HG03342 (cell line): Measurements from ENCODE around the gene TMEM231.
"Not testable (repeated sequence)": the region's sequence is repeated elsewhere in the genome, so short reads cannot be mapped to it uniquely, and the experiment has no call there.

ENCODE experiments used
- ATAC-seq: cut with Tn5 transposase; IDR thresholded peaks from one replicate; pipeline ENCODE4 v1.9.1; 2021; ENCODE audit warnings: mild to moderate bottlenecking, moderate library complexity; ENCODE audit not compliant: unreplicated experiment

TMEM231 gene

DNA sequence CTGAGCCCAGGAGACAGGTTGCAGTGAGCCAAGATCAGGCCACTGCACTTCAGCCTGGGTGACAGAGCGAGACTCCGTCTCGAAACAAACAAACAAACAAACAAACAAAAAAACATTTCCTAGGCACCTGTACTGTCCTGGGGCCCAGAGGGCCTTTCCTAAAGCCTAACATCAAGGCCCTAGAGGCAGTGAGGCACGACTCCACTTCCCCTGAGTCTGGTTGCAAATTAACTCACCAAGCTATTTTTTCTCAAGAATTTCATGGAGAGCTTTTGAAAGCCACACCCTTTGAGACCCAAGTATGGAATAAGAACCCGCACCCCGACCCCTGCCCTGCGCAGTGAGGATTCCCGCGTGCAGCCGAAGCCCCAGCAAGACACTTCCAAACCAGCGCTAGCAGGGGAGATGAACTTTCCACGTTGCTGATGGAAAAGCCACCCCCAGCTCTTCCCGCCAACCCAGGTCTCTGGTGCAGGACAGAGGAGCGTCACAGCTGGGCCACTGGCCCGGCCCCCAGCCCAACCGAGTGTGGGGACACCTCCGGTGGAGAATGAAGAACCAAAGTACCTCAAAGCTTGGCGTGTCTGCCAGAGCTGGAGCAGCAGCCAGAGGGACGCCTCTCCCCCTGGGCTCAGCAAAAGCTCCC lies 21.4 kb downstream of the TMEM231 start:
- no peak for ATAC-seq

- ATAC-seq: no peak
Measured at GRCh38 chr16:75532791-75533190, 23.3 kb downstream of the TMEM231 start.

DNA sequence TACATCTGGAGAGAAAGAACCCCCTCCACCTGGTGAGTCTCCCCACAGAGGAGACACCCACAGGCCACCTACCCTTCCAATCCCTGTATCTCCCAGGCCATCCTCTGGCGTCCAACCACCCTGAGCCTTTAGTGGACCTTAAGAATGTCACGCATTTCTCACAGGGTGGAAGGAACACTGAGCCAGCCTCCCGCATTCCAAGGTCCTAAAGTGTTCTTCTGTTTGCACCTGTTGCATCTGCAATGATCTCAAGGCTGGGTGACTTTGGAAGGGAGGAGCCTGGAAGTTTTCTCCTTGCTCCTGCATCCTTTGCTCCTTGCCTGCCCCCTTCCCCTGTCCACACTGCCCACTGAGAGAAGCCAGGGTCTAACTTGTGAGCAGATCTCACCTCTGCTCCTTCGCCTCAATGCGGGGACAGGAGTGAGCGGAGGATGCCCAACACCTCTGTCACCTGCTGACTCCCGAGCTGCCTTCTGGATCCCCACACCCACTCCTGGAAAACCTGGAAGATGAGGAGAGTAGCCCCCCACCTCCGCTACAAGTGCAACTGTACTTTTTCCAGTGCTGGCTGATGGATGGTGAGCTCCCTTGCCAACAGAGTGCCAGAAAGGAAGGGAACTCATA lies 23.8 kb downstream of the TMEM231 start:
- no peak for ATAC-seq

DNA sequence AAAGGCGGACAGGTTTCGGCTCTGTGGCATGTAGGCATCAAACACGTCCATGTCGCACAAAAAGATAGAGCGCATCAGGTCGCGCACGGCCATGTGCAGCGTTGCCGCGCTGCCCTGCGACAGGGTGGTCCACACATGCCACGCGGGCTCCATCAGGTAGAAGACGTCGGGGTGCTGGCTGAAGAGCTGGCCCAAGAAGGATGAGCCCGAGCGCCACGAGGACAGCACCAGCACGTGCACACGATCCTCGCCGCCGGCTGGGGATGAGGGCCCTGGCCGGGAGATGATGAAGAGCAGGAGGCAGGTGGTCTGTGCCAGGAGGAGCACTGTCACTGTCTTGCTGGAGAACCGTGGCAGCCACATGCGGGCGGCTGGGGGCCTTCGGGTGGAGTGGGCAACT lies 26.1 kb downstream of the TMEM231 start:
- ATAC-seq: no peak

GRCh38 chr16:75529056-75529905 lies 26.8 kb downstream of the TMEM231 start:
- ATAC-seq: no peak

- no peak for ATAC-seq
Measured at GRCh38 chr16:75527825-75528299, 28.2 kb downstream of the TMEM231 start.

GRCh38 chr16:75526032-75526790 lies 29.8 kb downstream of the TMEM231 start:
- no peak for ATAC-seq

- no peak for ATAC-seq
Measured at GRCh38 chr16:75519175-75519574, 36.9 kb downstream of the TMEM231 start.

DNA sequence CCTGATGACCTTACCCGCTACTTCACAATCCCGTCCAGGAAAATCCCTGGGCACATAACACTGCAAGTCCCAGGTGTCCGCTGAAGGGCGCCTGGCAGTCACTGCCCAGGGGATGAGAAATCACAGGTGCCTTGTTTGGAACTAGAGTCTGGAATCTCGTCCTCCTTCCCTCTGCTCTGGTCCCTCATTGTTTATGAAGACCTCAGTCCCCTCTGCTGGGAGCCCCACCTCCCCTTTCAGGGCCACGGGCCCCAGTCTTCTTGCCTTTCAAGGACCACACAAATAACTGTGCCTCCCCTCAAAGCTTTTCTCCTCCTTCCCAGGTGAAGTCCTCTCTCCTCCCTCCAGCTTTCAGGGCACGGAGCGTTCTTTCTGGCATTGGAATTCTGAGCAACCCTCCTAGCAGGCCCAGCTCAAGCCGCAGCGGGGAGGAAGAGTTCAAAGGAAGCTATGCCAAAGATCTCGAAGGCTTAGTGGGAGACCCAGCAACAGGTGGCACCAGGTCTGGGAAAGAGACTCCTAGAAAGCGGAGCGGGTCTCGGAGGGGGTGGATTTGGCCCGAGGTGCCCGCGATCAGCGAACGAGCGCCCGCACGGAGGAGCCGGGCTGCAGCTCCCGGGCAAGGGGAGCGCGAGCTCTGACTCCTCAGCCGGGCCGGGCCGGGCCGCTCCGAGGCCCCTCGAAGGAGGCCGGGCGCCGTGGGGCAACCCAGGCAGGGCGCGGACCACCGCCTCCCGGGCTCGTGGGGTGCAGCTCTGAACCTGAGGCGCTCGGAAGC lies 39.7 kb downstream of the TMEM231 start:
- peak; percentile 27 for ATAC-seq

DNA sequence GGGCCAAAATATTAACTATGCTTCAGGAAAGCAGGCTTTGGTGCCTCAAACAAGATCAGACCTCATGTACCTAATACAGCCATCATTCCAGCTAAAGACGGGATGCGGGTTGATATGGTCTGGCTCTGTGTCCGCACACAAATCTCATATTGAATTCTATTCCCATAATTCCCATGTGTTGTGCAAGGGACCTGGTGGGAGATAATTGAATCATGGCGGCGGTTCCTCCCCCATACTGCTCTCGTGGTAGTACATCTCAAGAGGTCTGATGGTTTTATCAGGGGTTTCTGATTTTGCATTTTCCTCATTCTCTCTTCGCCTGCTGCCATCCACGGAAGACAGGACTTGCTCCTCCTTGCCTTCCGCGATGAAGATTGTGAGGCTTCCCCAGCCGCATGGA lies 41.8 kb downstream of the TMEM231 start:
- ATAC-seq: no peak

DNA sequence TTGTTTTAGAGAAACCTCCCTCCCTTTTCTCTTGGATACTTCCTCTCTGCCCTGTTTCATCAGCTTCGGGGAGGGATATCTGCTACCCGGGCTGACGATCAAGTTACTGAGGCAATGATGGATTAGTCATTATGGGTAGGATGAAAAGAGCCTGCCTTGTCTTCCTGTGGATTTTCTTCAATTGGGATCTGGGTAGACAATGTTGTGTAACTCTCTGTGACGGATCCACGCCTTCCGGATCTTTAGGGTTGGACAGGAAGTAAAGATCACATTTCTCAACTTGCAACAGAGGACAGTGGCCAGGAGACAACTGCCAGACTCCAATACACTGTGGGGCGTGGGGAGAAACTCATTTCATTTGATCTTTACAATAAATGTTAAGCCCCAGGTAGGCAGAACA lies 49.5 kb downstream of the TMEM231 start:
- no peak for ATAC-seq

GRCh38 chr16:75506107-75506506 lies 49.9 kb downstream of the TMEM231 start:
- ATAC-seq: no peak

- no peak for ATAC-seq
Measured at GRCh38 chr16:75503801-75504200, 52.3 kb downstream of the TMEM231 start.

- no peak for ATAC-seq
Measured at GRCh38 chr16:75502916-75503605, 53.0 kb downstream of the TMEM231 start.

DNA sequence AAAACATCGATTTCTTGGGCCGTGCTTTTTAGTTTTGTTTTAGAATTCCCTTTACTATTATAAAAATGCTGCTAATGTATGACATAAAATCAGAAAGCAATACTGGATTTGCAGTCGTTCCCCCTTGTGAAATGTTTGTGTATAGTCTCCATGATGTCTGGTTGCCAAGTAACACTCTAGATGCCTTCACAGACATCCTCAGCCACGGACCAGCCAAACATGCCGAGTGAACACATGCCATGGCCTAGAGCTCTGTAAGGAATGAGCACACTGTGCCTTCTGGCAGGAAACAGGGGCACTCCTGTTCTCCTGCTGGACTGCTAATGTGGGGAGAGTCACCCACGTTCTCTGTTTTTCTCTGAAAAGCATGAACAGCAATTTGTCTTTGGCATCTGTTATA lies 54.2 kb downstream of the TMEM231 start:
- ATAC-seq: not testable (repeated sequence)

- no peak for ATAC-seq
Measured at GRCh38 chr16:75501359-75501758, 54.7 kb downstream of the TMEM231 start.

- not testable (repeated sequence) for ATAC-seq
Measured at GRCh38 chr16:75498605-75499322, 57.3 kb downstream of the TMEM231 start.

DNA sequence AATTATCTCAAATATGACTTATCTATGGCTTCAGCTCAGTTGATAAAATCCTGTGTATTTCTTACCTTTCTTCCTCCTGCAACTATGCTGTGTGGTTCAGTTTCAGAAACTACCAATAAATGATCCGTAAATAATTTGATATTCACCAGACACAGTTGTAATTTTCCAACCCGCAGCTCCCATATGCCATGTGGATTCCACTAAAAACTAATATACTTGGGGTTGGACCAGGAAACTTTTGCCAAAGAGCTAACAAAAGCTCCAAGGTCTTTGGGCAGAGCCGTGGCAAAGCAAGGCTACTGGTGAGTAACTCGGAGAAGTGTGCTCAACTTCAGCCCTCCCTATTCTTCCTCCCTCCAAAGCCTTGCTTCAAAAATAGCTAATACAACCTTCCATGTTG lies 58.5 kb downstream of the TMEM231 start:
- ATAC-seq: no peak

GRCh38 chr16:75495076-75495674 lies 60.9 kb downstream of the TMEM231 start, which contains the start of gene CHST6:
TSS of gene CHST6 (minus strand) at chr16:75495441. CDS start at chr16:75479828, 15,613 bp downstream.
- ATAC-seq: peak; percentile 59
